GM18909 (cell line): ENCODE results near the gene FCSK.

Experiments
- ATAC-seq: cut with Tn5 transposase; IDR thresholded peaks from one replicate; pipeline ENCODE4 v1.9.1; 2021; ENCODE audit warnings: mild to moderate bottlenecking; ENCODE audit not compliant: unreplicated experiment, poor library complexity

The FCSK gene

DNA sequence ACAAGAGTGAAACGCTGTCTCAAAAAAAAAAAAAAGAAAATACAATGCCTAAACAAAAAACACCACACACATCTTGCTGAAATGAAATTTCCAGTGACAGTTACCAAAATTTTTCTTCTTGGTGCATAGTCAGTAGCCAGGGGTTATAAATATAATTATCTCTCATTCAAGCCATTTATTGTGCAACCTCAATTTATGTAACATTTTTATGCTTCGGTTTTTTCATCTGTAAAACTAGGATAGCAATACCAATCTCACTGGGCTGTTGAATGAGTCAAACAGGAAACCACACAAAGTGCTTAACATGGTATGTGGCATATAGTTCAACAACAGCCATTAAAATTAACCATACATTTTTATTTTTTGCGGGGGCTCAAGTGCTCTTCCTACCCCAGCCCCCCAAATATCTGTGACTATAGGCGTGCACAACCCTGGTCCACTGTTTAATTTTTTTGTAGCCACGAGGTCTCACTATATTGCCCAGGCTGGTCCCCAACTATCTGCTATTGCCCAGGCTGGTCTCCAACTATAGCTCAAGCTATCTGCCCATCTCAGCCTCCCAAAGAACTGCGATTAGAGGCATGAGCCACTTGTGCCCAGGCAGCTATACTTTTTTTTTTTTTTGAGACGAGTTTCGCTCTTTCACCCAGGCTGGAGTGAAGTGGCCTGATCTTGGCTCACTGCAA is 66.4 kb downstream of the FCSK start:
- no peak for ATAC-seq

DNA sequence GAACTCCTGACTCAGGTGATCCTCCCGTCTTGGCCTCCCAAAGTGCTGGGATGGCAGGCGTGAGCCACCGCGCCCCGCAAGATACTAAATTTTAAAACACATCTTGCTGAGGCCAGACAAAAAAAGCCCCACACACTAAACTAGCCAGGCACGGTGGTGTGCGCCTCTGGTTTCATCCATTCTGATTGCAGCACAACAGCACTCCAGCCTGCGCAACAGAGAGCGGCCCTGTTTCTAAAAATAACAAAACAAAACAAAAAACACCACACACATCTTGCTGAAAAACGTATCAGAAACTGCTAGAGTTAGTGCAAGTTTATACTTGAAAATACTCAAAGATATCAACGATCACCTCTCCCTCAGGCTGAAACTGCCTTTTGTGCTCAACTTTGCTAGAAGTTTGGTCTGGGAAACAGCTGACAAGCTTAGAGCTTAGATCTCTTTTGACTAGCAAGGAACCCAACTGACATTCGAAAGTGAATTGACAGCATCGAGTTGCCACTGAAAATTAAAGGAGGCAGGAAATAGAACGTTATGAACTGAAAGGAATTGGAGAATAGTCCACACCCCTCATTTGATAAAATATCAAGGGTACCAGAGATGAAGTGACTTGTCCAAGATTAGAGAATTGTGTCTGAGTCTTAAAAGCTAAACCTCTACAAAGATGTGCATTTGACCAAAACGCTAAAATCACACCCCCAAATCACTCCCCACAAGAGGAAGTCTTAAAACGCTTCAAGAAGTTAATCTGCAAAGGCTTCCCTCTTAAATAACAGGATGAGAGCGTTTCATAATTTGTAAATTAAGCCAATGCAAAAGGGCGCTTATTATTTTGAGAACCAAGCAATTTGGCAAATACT is 68.1 kb downstream of the FCSK start:
- ATAC-seq = no peak

DNA sequence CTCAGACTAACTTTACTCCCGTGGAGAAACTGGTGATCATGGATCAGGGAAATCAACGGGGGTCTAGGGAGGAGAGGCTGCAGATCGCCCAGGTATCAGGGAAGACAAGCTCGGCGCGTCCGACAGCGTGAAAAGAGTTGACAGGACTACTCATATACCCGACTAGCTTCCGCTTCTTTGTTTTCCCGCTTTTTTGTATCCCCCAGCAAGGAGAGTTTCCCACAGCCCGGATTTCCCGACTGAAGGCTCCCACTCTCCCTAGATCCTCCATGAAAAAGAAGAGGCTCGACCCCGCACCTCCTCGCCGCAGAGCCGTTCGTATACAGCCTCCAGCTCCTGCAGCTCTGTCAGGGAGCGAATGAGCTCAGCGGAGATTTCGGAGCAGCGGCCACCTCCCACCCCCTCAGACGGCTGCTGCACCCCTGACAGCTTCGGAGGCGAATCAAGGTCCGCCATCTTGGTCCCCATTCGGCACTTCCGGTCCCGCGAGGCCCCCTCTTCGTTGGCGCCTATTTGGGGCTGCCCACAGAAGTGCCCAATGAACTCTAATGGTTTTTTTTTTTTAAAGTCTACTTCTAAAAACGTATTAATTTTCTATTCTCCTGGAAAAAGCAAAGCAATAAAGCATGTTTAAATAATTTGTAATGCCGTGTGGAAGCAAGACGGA is 68.8 kb downstream of the FCSK start, which contains the start of gene COG4:
TSS of gene COG4 (minus strand) at position 479 of the 667 bp plus-strand sequence. CDS start at position 468, 11 bp downstream.
- peak; percentile 76 for ATAC-seq

DNA sequence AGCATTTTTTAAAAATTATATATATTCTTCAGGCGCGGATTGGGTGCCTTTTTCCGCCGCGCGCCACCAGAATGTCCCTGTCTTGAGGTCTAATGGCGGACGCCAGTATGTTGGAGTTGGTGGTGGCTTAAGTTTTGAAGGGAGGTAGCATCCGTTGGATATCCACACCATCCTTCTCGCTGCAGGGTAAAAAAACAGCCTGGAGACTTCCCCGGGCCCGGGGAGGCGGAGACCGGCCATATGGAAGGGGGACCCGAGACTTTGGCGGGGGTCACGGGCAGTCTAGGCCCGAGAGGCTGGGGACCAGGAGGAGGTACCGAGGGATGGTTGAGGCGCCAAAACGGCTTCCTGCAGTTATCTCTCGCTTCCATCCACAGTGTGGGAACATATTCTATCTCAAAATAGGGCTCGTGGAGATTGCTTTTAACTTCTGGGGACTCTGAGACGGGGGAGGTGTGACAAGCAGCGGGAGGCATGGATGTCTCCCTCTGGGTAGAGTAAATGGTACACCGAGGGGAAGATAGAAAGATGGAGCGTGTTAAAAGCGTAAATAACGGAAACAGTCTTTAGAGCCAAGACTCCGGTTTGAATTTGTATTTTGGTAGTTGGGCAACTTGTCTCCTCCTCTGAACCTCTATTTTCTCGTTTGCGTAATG is 69.5 kb downstream of the FCSK start, which contains the start of gene SF3B3:
TSS of gene SF3B3 (plus strand) at position 74 of the 656 bp plus-strand sequence. CDS start 2,841 bp downstream, outside the sequence.
- ATAC-seq = peak; percentile 61

DNA sequence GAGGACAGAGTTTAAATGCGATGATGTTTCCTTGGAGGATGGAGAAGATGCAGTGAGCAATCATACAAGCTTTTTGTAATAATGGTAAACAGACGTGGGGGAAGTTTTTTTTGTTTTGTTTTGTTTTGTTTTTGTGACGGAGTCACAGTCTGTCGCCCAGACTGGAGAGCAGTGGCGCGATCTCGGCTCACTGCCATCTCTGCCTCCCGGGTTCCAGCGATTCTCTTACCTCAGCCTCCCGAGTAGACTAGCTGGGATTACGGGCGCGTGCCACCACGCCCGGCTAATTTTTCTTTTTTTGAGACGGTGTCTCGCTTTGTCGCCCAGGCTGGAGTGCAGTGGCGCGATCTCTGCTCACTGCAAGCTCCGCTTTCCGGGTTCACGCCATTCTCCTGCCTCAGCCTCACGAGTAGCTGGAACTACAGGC is 70.0 kb downstream of the FCSK start:
- peak; percentile 6 for ATAC-seq

DNA sequence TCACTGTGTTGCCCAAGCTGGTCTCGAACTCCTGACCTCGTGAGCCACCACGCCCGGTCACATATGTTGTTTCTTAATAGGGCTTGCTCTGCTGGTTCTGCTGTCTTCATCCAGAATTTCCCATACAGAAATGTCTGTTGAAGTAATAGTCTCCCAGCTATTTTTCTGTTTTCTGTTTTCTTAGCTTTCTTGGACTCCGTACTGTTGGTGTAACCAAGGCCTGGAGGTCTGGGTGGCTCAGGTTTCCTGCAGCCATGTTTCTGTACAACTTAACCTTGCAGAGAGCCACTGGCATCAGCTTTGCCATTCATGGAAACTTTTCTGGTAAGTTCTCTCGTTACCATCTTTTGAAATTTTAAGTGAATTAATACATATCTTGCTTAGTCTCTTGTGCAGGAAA is 72.0 kb downstream of the FCSK start:
- no peak for ATAC-seq

DNA sequence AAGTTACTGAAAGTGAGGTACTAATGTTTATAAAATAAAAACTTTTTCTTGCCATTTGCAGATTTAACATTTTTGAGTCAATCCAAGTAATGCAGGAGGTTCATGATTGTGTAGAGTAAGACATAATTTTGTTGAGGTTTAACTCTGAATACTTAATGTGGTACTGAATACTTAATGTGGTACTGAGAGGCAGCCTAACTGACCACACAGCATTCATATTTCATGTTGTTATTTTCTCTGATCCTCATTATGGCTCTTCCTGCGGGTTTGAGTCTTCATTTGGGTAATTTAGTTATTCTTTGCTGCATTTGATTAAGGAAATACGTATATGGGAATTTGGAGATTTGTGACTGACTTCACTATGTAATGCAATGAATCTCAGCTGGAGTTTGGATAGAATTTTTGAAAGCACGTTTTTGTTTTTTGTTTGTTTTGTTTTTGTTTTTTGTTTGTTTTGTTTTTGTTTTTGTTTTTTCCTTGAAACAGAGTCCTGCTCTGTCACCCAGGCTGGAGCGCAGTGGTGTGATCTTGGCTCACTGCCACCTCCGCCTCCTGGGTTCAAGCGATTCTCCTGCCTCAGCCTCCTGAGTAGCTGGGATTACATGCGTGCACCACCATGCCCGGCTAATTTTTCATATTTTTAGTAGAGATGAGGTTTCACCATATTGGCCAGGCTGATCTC is 73.1 kb downstream of the FCSK start:
- no peak for ATAC-seq

DNA sequence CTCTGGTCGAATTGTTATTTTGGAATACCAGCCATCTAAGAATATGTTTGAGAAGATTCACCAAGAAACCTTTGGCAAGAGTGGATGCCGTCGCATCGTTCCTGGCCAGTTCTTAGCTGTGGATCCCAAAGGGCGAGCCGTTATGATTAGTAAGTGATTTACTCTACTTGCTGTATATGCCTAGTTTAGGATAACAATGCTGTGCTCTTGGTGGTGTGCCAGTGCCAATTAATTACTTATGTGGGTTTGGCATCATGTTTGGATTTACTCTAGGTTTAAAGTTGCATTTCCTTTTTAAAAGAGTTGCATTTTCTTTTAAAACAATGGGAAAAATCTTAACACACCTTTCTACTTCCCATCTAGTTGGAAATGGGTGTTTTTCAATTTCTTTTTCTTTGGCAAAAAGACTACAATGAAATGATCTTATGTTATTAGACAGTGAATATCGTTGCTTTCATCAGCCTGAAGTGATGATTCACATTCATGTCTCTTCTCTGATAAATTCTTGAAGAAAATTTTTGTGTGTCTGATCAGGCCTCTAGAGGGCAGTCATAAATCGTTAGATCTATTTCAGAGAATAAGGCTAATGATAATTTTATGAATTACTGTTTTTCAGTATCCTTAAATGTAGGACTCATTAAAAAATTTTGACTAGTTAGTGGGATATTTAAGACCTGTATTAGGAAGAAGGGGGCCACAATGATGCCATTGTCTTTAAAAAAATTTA is 74.8 kb downstream of the FCSK start:
- ATAC-seq = no peak
